ENCODE data around the gene BRAF. TPM values are rescaled to one million over a fixed set of nuclear protein-coding genes. Genes with fewer than 3 reads are reported as not detected.

BRAF gene
- total and polyA plus RNA-seq, 2 of the 8 experiments (the other 6 are each of a cell fraction or from before 2014, with no cell fraction given) = 11.4 to 32.6 TPM

DNA sequence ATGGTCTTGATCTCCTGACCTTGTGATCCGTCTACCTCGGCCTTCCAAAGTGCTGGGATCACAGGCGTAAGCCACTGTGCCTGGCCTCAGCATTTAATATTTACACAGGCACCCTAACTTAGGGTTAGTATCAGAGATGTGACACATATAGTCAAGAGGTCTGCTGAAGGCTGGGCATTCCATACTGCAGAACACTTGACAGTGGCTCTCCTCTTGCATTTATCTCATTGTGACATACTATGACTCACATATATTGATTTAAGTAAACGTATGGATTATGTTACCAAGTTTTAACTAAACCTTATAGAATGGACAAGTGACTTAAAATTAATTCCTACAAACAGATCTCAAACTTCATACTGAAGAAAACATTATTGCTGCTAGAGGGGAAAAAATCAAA is 36.6 kb downstream of the BRAF start:
- no peak overlapping the region for H4K8ac ChIP-seq (ENCODE audit: extremely low read depth, insufficient read depth, low read length)
- H4K20me1 ChIP-seq (replicated peaks in 1 of 2; ENCODE audit: control insufficient read depth in 1 of 2, insufficient read depth in 2 of 2, low read length in 2 of 2) = peaks cover 0 to 5% of the 10 kb centered on the region in 2 experiments
- no peak overlapping the region for H2AK5ac ChIP-seq (ENCODE audit: low read depth, low read length)
- no peak overlapping the region for H3K27ac ChIP-seq (ENCODE audit: low read depth, low read length)
- H3K4me3 ChIP-seq (ENCODE audit: extremely low read depth in 1 of 4, insufficient read depth in 2 of 4, low read depth in 3 of 4, low read length in 4 of 4) = no peak overlapping the region
- no peaks in the 10 kb centered on the region for H3K27me3 ChIP-seq (replicated peaks in 1 of 4; ENCODE audit: control insufficient read depth in 3 of 4, extremely low read depth in 1 of 4, insufficient read depth in 3 of 4, low read length in 3 of 4)
- H4K91ac ChIP-seq (replicated peaks; ENCODE audit: insufficient read length, low read length) = no peak overlapping the region
- H3K4me1 ChIP-seq (replicated peaks in 1 of 4; ENCODE audit: control insufficient read depth in 3 of 4, insufficient read depth in 4 of 4, low read length in 3 of 4) = no peaks in the 10 kb centered on the region
- H2BK20ac ChIP-seq (ENCODE audit: low read length) = no peak overlapping the region
- no peak overlapping the region for H3K14ac ChIP-seq (ENCODE audit: insufficient read length)
- ChIA-PET CTCF (ENCODE audit: partially characterized antibody) (interaction anchor here (1.0 kb wide), 1 partner anchor 11 kb away, joined by 3 read pairs; no protein-coding TSS in a partner anchor), POLR2A (ENCODE audit: partially characterized antibody) (no interaction called here)
- no peak overlapping the region for H3K9ac ChIP-seq (replicated peaks in 1 of 4; ENCODE audit: extremely low read depth in 1 of 4, low read depth in 3 of 4, low read length in 3 of 4)
- 90% methylated on average over 4 of the region's 4 CpGs; no CpG with 5 or more reads in 1 of the 2 experiments for WGBS, 2 experiments (ENCODE audit: extremely low coverage in 1 of 2, insufficient coverage in 1 of 2, insufficient read length in 1 of 2, insufficient replicate concordance in 2 of 2, low coverage in 1 of 2, low lambda C conversion rate in 2 of 2, missing lambda C conversion rate in 1 of 2)
- H3K4ac ChIP-seq (replicated peaks; ENCODE audit: insufficient read length, low read depth, low read length) = no peak overlapping the region
- H3K4me2 ChIP-seq (ENCODE audit: insufficient read depth in 1 of 2, low read depth in 2 of 2, low read length in 2 of 2) = no peak overlapping the region
- no peak overlapping the region for H3K18ac ChIP-seq (ENCODE audit: extremely low read depth, low read length)
- no peak overlapping the region for H3K56ac ChIP-seq (replicated peaks; ENCODE audit: insufficient read length, low read depth, low read length)
- no peak overlapping the region for H2BK120ac ChIP-seq (replicated peaks; ENCODE audit: low read depth, low read length)
- H3K9me3 ChIP-seq (ENCODE audit: insufficient read depth in 2 of 2, low read depth in 1 of 2, low read length in 1 of 2) = no peaks in the 10 kb centered on the region
- no peak overlapping the region for H3K23ac ChIP-seq (ENCODE audit: insufficient read length)
- FAIRE-seq (no peak), DNase-seq (ENCODE audit: low read depth in 1 of 2, low spot score in 2 of 2) (no peak)
- no peaks in the 10 kb centered on the region for H3K23me2 ChIP-seq (ENCODE audit: low read depth, low read length)
- H2BK12ac ChIP-seq (ENCODE audit: low read depth, low read length) = no peak overlapping the region
- H3K36me3 ChIP-seq (ENCODE audit: control insufficient read depth in 2 of 4, insufficient read depth in 4 of 4, low read length in 3 of 4) = no peaks in the 10 kb centered on the region
- H2BK5ac ChIP-seq (ENCODE audit: low read depth, low read length) = no peak overlapping the region
- no peak overlapping the region for H2AFZ ChIP-seq (ENCODE audit: low read length)
- peaks cover 4% of the 10 kb centered on the region; the same call in 1 of the 2 replicates for H3K79me1 ChIP-seq (ENCODE audit: low read depth, low read length)
- H3K79me2 ChIP-seq (ENCODE audit: control insufficient read depth in 1 of 2, insufficient read depth in 2 of 2, low read length in 2 of 2) = peaks cover 3 to 93% of the 10 kb centered on the region in 2 experiments; a peak in 3 of 4 replicates
- no peak overlapping the region for H2BK15ac ChIP-seq (ENCODE audit: low read length)
- H4K5ac ChIP-seq (ENCODE audit: insufficient read length, low read depth, low read length) = no peak overlapping the region
- TF ChIP-seq SIRT6 (IDR thresholded peaks at IDR 0.05; ENCODE audit: low read length) (no peak), GABPA (IDR thresholded peaks at IDR 0.05; ENCODE audit: borderline replicate concordance, insufficient read depth, low read length) (no peak), JUND (IDR thresholded peaks at IDR 0.05; ENCODE audit: low read length) (no peak), RAD21 (IDR thresholded peaks at IDR 0.05 in 1 of 2, conservative IDR thresholded peaks at IDR 0.05 in 1 of 2; ENCODE audit: low read depth in 2 of 2, low read length in 2 of 2) (no peak), HDAC2 (IDR thresholded peaks at IDR 0.05; ENCODE audit: borderline replicate concordance in 1 of 2, low read depth in 2 of 2, low read length in 2 of 2) (no peak), RBBP5 (IDR thresholded peaks at IDR 0.05; ENCODE audit: borderline replicate concordance, low read depth, low read length) (no peak), KDM4A (IDR thresholded peaks at IDR 0.05; ENCODE audit: low read depth, low read length, severe bottlenecking) (no peak), POLR2AphosphoS5 (IDR thresholded peaks at IDR 0.05; ENCODE audit: low read depth, low read length) (no peak), CREB1 (IDR thresholded peaks at IDR 0.05) (no peak)
- TF ChIP-seq, protein P1, sequence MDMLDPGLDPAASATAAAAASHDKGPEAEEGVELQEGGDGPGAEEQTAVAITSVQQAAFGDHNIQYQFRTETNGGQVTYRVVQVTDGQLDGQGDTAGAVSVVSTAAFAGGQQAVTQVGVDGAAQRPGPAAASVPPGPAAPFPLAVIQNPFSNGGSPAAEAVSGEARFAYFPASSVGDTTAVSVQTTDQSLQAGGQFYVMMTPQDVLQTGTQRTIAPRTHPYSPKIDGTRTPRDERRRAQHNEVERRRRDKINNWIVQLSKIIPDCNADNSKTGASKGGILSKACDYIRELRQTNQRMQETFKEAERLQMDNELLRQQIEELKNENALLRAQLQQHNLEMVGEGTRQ (IDR thresholded peaks at IDR 0.05; ENCODE audit: low read length) = no peak
- TF ChIP-seq, protein P2, sequence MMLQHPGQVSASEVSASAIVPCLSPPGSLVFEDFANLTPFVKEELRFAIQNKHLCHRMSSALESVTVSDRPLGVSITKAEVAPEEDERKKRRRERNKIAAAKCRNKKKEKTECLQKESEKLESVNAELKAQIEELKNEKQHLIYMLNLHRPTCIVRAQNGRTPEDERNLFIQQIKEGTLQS (IDR thresholded peaks at IDR 0.05; ENCODE audit: insufficient read depth, low read depth, low read length) = no peak
